Inferior parietal cortex (tissue), 1 donor: Measurements from ENCODE around the gene RNF157.
"Not testable (repeated sequence)": the region's sequence is repeated elsewhere in the genome, so short reads cannot be mapped to it uniquely, and the experiment has no call there.

ENCODE experiments used
- DNase-seq: peaks from one replicate; pipeline ENCODE4 v3.0.0-alpha.2; 2016; ENCODE audit errors: extremely low spot score

Gene RNF157

GRCh38 chr17:76254275-76254674 lies 14.0 kb upstream of the RNF157 start:
- DNase-seq, result no peak

- no peak for DNase-seq
Measured at GRCh38 chr17:76253841-76254240, 13.5 kb upstream of the RNF157 start.

- not testable (repeated sequence) for DNase-seq
Measured at GRCh38 chr17:76252967-76253766, 12.9 kb upstream of the RNF157 start.

GRCh38 chr17:76252040-76252954 lies 12.0 kb upstream of the RNF157 start:
- no peak for DNase-seq

GRCh38 chr17:76251478-76252039 lies 11.3 kb upstream of the RNF157 start:
- no peak for DNase-seq

- DNase-seq, result no peak
Measured at GRCh38 chr17:76250141-76250540, 9.8 kb upstream of the RNF157 start.

GRCh38 chr17:76248013-76248782 lies 7.9 kb upstream of the RNF157 start:
- no peak for DNase-seq

GRCh38 chr17:76247304-76247703 lies 7.0 kb upstream of the RNF157 start:
- no peak for DNase-seq

GRCh38 chr17:76246080-76247066 lies 6.1 kb upstream of the RNF157 start:
- no peak for DNase-seq

GRCh38 chr17:76244721-76245120 lies 4.4 kb upstream of the RNF157 start:
- DNase-seq, result not testable (repeated sequence)

- no peak for DNase-seq
Measured at GRCh38 chr17:76243826-76244679, 3.8 kb upstream of the RNF157 start.

GRCh38 chr17:76241691-76242255 lies 1.5 kb upstream of the RNF157 start:
- DNase-seq, result no peak

- no peak for DNase-seq
Measured at GRCh38 chr17:76241204-76241538, 878 bp upstream of the RNF157 start.

- no peak for DNase-seq
Measured at GRCh38 chr17:76239538-76240274, 587 bp downstream of the RNF157 start.

- no peak for DNase-seq
Measured at GRCh38 chr17:76238847-76239537, 1.3 kb downstream of the RNF157 start.

- DNase-seq, result no peak
Measured at GRCh38 chr17:76237859-76238313, 2.4 kb downstream of the RNF157 start.

- DNase-seq, result no peak
Measured at GRCh38 chr17:76236603-76237002, 3.7 kb downstream of the RNF157 start.

GRCh38 chr17:76235883-76236282 lies 4.4 kb downstream of the RNF157 start:
- DNase-seq, result no peak
